ENCODE data around the gene CD14.
"Not testable (repeated sequence)": the region's sequence is repeated elsewhere in the genome, so short reads cannot be mapped to it uniquely, and the experiment has no call there.

The CD14 gene

GRCh38 chr5:140595538-140596300, 37.3 kb downstream of the CD14 start:
- no peak for DNase-seq (ENCODE audit: low spot score)

GRCh38 chr5:140594169-140594568, 38.8 kb downstream of the CD14 start:
- no peak for DNase-seq (ENCODE audit: low spot score)

GRCh38 chr5:140593070-140593469, 39.9 kb downstream of the CD14 start:
- DNase-seq (ENCODE audit: low spot score), result not testable (repeated sequence)

GRCh38 chr5:140591747-140592372, 41.1 kb downstream of the CD14 start:
- no peak for DNase-seq (ENCODE audit: low spot score)

GRCh38 chr5:140590861-140591260, 42.1 kb downstream of the CD14 start:
- DNase-seq (ENCODE audit: low spot score), result no peak

- no peak for DNase-seq (ENCODE audit: low spot score)
Observed at GRCh38 chr5:140588311-140589070, 44.5 kb downstream of the CD14 start.

- DNase-seq (ENCODE audit: low spot score), result no peak
Observed at GRCh38 chr5:140587495-140587894, 45.5 kb downstream of the CD14 start.

Measured in kidney tubule cell (primary cell).